AG09309 (cell line): Measurements from ENCODE around the gene ZNF335.

Experiments used
- DNase-seq: peaks from one replicate; pipeline ENCODE4 v3.0.0-alpha.2; 2010; ENCODE audit warnings: low read depth
- H3K4me3 ChIP-seq: 2 replicates; pipeline ENCODE4 v1.5.1; 2011; ENCODE audit warnings: mild to moderate bottlenecking, low read depth, low read length, moderate library complexity; ENCODE audit not compliant: control insufficient read depth
- CTCF ChIP-seq: IDR thresholded peaks from 2 replicates; pipeline ENCODE4 v1.5.1; 2011; ENCODE audit warnings: mild to moderate bottlenecking, low read depth, low read length, inconsistent platforms; ENCODE audit not compliant: insufficient read depth, control insufficient read depth; ENCODE audit errors: missing control alignments

ZNF335 gene

GRCh38 chr20:46004187-46004586, 32.2 kb upstream of the ZNF335 start:
- no peak for TF ChIP-seq CTCF
- no peak for DNase-seq
- no peak overlapping the region for H3K4me3 ChIP-seq

GRCh38 chr20:46002008-46002407, 30.0 kb upstream of the ZNF335 start:
- TF ChIP-seq CTCF, result no peak
- H3K4me3 ChIP-seq, result no peak overlapping the region
- DNase-seq, result no peak

- H3K4me3 ChIP-seq, result no peak overlapping the region
- DNase-seq, result no peak
- no peak for TF ChIP-seq CTCF
Observed at GRCh38 chr20:46001498-46001897, 29.5 kb upstream of the ZNF335 start.

GRCh38 chr20:46000262-46000996, 28.4 kb upstream of the ZNF335 start:
- no peak overlapping the region for H3K4me3 ChIP-seq
- DNase-seq, result no peak
- TF ChIP-seq CTCF, result no peak

GRCh38 chr20:45999557-46000261, 27.7 kb upstream of the ZNF335 start:
- TF ChIP-seq CTCF, result no peak
- H3K4me3 ChIP-seq, result no peak overlapping the region
- DNase-seq, result no peak

GRCh38 chr20:45998761-45999160, 26.8 kb upstream of the ZNF335 start:
- TF ChIP-seq CTCF, result no peak
- H3K4me3 ChIP-seq, result no peak overlapping the region
- DNase-seq, result no peak
